Endothelial cell of umbilical vein (primary cell): ENCODE data around the gene GALK1. TPM values are rescaled to one million over a fixed set of nuclear protein-coding genes. Genes with fewer than 3 reads are reported as not detected.

Experiments used
- BruUV-seq: library from RNA; stranded (reverse); fragments of 400-500 nt; replicated peaks from 2 replicates; lab custom pipeline; 2021; lab: Mats Ljungman, UMichigan
- CTCF ChIA-PET: fragments of 300-600, 350-600 bp; sonication (Branson Sonifier 250); formaldehyde crosslinking; loops from one replicate; lab custom pipeline; 2021; ENCODE audit warnings: antibody characterized with exemption, inconsistent platforms; lab: Charles Lee
- POLR2A ChIA-PET: fragments of 300-600, 350-600 bp; sonication (Branson Sonifier 250); formaldehyde crosslinking; loops from one replicate; lab custom pipeline; 2021; ENCODE audit warnings: antibody characterized with exemption, inconsistent platforms; lab: Charles Lee
- DNase-seq: peaks from one replicate; pipeline ENCODE4 v3.0.0-alpha.2; 2011; ENCODE audit warnings: low read depth, low spot score
- FAIRE-seq: peaks from 2 replicates; lab custom pipeline; 2011; peaks lifted over from hg19 to GRCh38; lab: Jason Lieb, UNC
- H2AFZ ChIP-seq: 2 replicates; pipeline ENCODE4 v1.6.0; 2012; ENCODE audit warnings: low read depth, low read length, control low read depth, inconsistent platforms
- H3K27ac ChIP-seq: 2 replicates; pipeline ENCODE4 v1.5.1; 2011; ENCODE audit warnings: low read depth, mild to moderate bottlenecking, control low read depth, low read length, moderate library complexity; ENCODE audit not compliant: insufficient read depth
- H3K27me3 ChIP-seq, 2 experiments: 2 replicates each; pipeline versions ENCODE4 v1.6.0 to v1.6.1; 2011; ENCODE audit warnings: low read length in 2 of 2, mixed read lengths in 1 of 2; ENCODE audit not compliant: control insufficient read depth in 2 of 2, insufficient read depth in 2 of 2
- H3K36me3 ChIP-seq, 2 experiments: 2 replicates in 1 of 2; 3 replicates in 1 of 2; pipeline ENCODE4 v1.5.1; 2011; ENCODE audit warnings: low read length in 2 of 2, mild to moderate bottlenecking in 1 of 2, moderate library complexity in 1 of 2; ENCODE audit not compliant: control insufficient read depth in 2 of 2, insufficient read depth in 2 of 2; ENCODE audit errors: extremely low read depth in 1 of 2
- H3K4me1 ChIP-seq: 3 replicates; pipeline ENCODE4 v1.5.1; 2011; ENCODE audit warnings: mild to moderate bottlenecking, low read length; ENCODE audit not compliant: control insufficient read depth, insufficient read depth; ENCODE audit errors: extremely low read depth
- H3K4me2 ChIP-seq: 2 replicates; pipeline ENCODE4 v1.6.1; 2011; ENCODE audit warnings: low read length, control low read depth, mixed read lengths; ENCODE audit not compliant: insufficient read depth
- H3K4me3 ChIP-seq, 3 experiments: fragments of 200-600 bp in 1 of 3; sonication (generic), shearing (Covaris generic) in 1 of 3; replicated peaks in 1 of 3; 2 replicates each; pipeline ENCODE4 v1.5.1; 2011 to 2016; ENCODE audit warnings: control low read depth in 3 of 3, low read length in 3 of 3, mild to moderate bottlenecking in 2 of 3, inconsistent platforms in 1 of 3, low read depth in 1 of 3, moderate library complexity in 1 of 3; ENCODE audit not compliant: insufficient read depth in 1 of 3
- H3K79me2 ChIP-seq: 2 replicates; pipeline ENCODE4 v1.6.0; 2012; ENCODE audit warnings: low read length, inconsistent platforms; ENCODE audit not compliant: control insufficient read depth, insufficient read depth
- H3K9ac ChIP-seq: replicated peaks from 2 replicates; pipeline ENCODE3; 2011; ENCODE audit warnings: low read length, control low read depth; ENCODE audit not compliant: insufficient read depth; ENCODE audit errors: extremely low read depth
- H3K9me1 ChIP-seq: replicated peaks from 3 replicates; pipeline ENCODE4 v1.6.0; 2011; ENCODE audit warnings: mild to moderate bottlenecking, low read length; ENCODE audit not compliant: control insufficient read depth, insufficient read depth; ENCODE audit errors: extremely low read depth
- H3K9me3 ChIP-seq: replicated peaks from 2 replicates; pipeline ENCODE4 v1.5.1; 2012; ENCODE audit warnings: low read length, inconsistent platforms; ENCODE audit not compliant: control insufficient read depth, insufficient read depth
- H4K20me1 ChIP-seq: replicated peaks from 2 replicates; pipeline ENCODE3; 2011; ENCODE audit warnings: mild to moderate bottlenecking, low read length; ENCODE audit not compliant: control insufficient read depth, insufficient read depth; ENCODE audit errors: extremely low read depth
- POLR2AphosphoS5 ChIP-seq: IDR thresholded peaks from 2 replicates; pipeline ENCODE4 v1.6.1; 2012; ENCODE audit warnings: low read depth, mild to moderate bottlenecking, control low read depth, low read length, moderate library complexity; ENCODE audit not compliant: insufficient read depth
- dilution Hi-C: fragments of 300-500 bp; cut with MboI; formaldehyde crosslinking; loops from one replicate; pipeline ENCODE4 v1.15.0; 2019; ENCODE audit warnings: low sequenced_read_pairs; ENCODE audit not compliant: extremely low pct_ligation_motif_present
- intact Hi-C: fragments of 100-400 bp; cut with micrococcal nuclease; formaldehyde crosslinking; loops from one replicate; pipeline ENCODE4 v1.10.0; 2022
- polyA plus RNA-seq, 4 experiments: library from polyadenylated mRNA; depleted of rRNA in 3 of 4; stranded (reverse) in 3 of 4; unstranded in 1 of 4; fragments of >200 nt; gene quantifications; 2 replicates each; pipeline versions ENCODE4 v1.2.1 to v1.2.3, GENCODE V29; 2011 to 2012; ENCODE audit warnings: missing spikeins in 1 of 4
- total RNA-seq: library from RNA; stranded (reverse); gene quantifications from 2 replicates; pipeline ENCODE4 v1.2.3, GENCODE V29; 2021
- TF ChIP-seq, protein P1 (sequence below), 2 donors: IDR thresholded peaks; 1 replicate in 1 of 2; 2 replicates in 1 of 2; pipeline ENCODE4 v1.5.1; 2011; ENCODE audit warnings: low read length in 2 of 2, mild to moderate bottlenecking in 2 of 2, moderate library complexity in 2 of 2, control low read depth in 1 of 2, inconsistent platforms in 1 of 2, low read depth in 1 of 2; ENCODE audit not compliant: insufficient read depth in 1 of 2; ENCODE audit errors: extremely low read depth in 1 of 2

GALK1 gene
- total and polyA plus RNA-seq, 2 donors (not counting 3 experiments of a cell fraction or from before 2014, with no cell fraction given): 45.8 to 63.7 TPM

DNA sequence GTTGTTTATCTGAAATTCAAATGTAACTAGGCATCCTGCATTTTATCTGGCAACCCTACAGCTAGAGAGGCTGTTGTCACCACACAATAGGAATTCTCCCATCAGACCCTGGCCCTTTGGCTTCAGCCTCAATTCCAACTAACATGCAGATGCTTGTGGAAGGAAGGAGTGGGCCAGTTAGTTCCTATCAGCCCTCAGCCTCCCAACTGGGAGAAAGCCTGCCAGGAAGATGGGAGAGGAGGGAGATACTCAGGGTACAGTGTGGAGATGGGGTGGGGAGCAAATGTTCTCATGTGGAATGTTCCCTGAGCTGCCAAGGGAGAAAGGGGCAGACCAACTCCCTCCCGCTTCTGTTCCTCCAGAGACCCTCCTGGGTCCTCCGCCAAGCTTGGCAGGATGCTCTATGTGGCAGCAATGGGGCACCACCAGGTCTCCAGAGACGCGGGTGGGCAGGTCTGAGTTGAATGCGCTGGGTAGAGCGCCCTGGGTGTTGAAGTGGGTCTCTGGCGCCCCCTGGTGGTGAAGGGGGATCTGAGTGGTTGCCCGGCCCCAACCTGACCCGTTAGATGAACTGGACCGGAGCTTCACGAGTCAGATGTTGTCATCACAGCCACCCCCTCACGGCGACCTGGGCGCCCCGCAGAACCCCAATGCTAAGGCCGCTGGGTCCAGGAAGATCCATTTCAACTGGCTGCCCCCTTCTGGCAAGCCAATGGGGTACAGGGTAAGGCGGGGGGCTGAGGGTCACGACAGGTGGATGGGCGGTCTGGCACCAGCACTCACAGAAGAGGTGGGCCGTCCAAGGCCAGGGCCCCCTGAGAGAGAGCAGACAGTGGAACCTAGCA is 15.2 kb downstream of the GALK1 start:
- FAIRE-seq (peak; percentile 85), DNase-seq (peak; percentile 65)
- H3K9me1 ChIP-seq: no peaks in the 10 kb centered on the region
- dilution Hi-C loops (no loop called here), intact Hi-C loops (loop anchor here (1.0 to 5.0 kb wide), 4 partner anchors 116 to 323 kb away; partner anchors contain the start of gene SMIM5)
- H3K36me3 ChIP-seq: no peaks in the 10 kb centered on the region
- no peaks in the 10 kb centered on the region for H4K20me1 ChIP-seq
- TF ChIP-seq POLR2AphosphoS5: no peak
- TF ChIP-seq, protein P1, sequence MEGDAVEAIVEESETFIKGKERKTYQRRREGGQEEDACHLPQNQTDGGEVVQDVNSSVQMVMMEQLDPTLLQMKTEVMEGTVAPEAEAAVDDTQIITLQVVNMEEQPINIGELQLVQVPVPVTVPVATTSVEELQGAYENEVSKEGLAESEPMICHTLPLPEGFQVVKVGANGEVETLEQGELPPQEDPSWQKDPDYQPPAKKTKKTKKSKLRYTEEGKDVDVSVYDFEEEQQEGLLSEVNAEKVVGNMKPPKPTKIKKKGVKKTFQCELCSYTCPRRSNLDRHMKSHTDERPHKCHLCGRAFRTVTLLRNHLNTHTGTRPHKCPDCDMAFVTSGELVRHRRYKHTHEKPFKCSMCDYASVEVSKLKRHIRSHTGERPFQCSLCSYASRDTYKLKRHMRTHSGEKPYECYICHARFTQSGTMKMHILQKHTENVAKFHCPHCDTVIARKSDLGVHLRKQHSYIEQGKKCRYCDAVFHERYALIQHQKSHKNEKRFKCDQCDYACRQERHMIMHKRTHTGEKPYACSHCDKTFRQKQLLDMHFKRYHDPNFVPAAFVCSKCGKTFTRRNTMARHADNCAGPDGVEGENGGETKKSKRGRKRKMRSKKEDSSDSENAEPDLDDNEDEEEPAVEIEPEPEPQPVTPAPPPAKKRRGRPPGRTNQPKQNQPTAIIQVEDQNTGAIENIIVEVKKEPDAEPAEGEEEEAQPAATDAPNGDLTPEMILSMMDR (IDR thresholded peaks at IDR 0.05; ENCODE audit: extremely low read depth in 1 of 2, insufficient read depth in 1 of 2, low read depth in 1 of 2, low read length in 2 of 2): peak; percentile 89 to 93
- POLR2A ChIA-PET: interaction anchor here (2.1 kb wide), 1 partner anchor 117 kb away, joined by 7 read pairs; the partner anchor contains the start of gene SMIM5
- H3K9me3 ChIP-seq: no peaks in the 10 kb centered on the region
- no peaks in the 10 kb centered on the region for H3K4me1 ChIP-seq
- H2AFZ ChIP-seq: peak overlapping the region; percentile 1
- H3K9ac ChIP-seq: no peak overlapping the region
- H3K27ac ChIP-seq: no peak overlapping the region
- H3K4me2 ChIP-seq: no peak overlapping the region
- H3K79me2 ChIP-seq: no peaks in the 10 kb centered on the region
- BruUV-seq: no TSS peak
- H3K27me3 ChIP-seq: no peaks in the 10 kb centered on the region
- CTCF ChIA-PET: interaction anchor here (0.6 to 12.2 kb wide), 31 partner anchors 9 to 327 kb away, joined by 3 to 653 read pairs (median 6); partner anchors contain the start of genes GALK1, RECQL5, SAP30BP and SMIM5
- H3K4me3 ChIP-seq: no peak overlapping the region
